ENCODE results near the gene RAB11FIP4.

DNA sequence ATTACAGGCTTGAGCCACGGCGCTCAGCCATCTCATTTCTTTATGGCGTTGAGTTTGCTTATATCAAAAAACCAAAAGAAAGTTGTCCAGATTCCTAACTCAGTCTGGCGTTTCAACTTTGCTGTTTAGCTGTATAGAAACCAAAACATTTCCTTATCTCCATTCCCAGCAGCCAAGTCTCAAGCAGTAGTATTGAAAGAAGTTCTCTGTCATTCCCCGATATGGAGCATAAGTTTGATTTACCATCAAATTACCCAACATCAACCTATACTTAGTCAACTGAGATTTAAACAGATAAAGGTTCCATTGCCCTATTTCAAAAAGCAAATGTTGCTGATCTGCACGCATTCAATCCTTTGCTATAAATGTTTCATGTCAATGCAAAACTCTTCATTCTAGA lies 27.5 kb upstream of the RAB11FIP4 start:
- TF ChIP-seq ZNF777 (tag by site-specific recombination; IDR thresholded peaks at IDR 0.05; ENCODE audit: borderline replicate concordance) (no peak), ZNF24 (tag by site-specific recombination; IDR thresholded peaks at IDR 0.05) (no peak)
- TF ChIP-seq, protein P1, sequence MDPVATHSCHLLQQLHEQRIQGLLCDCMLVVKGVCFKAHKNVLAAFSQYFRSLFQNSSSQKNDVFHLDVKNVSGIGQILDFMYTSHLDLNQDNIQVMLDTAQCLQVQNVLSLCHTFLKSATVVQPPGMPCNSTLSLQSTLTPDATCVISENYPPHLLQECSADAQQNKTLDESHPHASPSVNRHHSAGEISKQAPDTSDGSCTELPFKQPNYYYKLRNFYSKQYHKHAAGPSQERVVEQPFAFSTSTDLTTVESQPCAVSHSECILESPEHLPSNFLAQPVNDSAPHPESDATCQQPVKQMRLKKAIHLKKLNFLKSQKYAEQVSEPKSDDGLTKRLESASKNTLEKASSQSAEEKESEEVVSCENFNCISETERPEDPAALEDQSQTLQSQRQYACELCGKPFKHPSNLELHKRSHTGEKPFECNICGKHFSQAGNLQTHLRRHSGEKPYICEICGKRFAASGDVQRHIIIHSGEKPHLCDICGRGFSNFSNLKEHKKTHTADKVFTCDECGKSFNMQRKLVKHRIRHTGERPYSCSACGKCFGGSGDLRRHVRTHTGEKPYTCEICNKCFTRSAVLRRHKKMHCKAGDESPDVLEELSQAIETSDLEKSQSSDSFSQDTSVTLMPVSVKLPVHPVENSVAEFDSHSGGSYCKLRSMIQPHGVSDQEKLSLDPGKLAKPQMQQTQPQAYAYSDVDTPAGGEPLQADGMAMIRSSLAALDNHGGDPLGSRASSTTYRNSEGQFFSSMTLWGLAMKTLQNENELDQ (tag by site-specific recombination; IDR thresholded peaks at IDR 0.05; ENCODE audit: low read depth) = no peak
- TF ChIP-seq, protein P2, sequence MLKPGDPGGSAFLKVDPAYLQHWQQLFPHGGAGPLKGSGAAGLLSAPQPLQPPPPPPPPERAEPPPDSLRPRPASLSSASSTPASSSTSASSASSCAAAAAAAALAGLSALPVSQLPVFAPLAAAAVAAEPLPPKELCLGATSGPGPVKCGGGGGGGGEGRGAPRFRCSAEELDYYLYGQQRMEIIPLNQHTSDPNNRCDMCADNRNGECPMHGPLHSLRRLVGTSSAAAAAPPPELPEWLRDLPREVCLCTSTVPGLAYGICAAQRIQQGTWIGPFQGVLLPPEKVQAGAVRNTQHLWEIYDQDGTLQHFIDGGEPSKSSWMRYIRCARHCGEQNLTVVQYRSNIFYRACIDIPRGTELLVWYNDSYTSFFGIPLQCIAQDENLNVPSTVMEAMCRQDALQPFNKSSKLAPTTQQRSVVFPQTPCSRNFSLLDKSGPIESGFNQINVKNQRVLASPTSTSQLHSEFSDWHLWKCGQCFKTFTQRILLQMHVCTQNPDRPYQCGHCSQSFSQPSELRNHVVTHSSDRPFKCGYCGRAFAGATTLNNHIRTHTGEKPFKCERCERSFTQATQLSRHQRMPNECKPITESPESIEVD (tag by site-specific recombination; IDR thresholded peaks at IDR 0.05) = no peak
- TF ChIP-seq, protein P3, sequence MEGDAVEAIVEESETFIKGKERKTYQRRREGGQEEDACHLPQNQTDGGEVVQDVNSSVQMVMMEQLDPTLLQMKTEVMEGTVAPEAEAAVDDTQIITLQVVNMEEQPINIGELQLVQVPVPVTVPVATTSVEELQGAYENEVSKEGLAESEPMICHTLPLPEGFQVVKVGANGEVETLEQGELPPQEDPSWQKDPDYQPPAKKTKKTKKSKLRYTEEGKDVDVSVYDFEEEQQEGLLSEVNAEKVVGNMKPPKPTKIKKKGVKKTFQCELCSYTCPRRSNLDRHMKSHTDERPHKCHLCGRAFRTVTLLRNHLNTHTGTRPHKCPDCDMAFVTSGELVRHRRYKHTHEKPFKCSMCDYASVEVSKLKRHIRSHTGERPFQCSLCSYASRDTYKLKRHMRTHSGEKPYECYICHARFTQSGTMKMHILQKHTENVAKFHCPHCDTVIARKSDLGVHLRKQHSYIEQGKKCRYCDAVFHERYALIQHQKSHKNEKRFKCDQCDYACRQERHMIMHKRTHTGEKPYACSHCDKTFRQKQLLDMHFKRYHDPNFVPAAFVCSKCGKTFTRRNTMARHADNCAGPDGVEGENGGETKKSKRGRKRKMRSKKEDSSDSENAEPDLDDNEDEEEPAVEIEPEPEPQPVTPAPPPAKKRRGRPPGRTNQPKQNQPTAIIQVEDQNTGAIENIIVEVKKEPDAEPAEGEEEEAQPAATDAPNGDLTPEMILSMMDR (tag by site-specific recombination; IDR thresholded peaks at IDR 0.05) = no peak

Data from HEK293 (cell line).